NB4 (cell line): ENCODE measurements around the gene RFX4.

Experiments used
- CTCF ChIP-seq: IDR thresholded peaks from one replicate; pipeline ENCODE4 v1.5.1; 2012; ENCODE audit warnings: low read depth, low read length
- MAX ChIP-seq: IDR thresholded peaks from 2 replicates; pipeline ENCODE4 v1.6.1; 2011; ENCODE audit warnings: low read depth, low read length
- POLR2A ChIP-seq: IDR thresholded peaks from 2 replicates; pipeline ENCODE4 v1.6.1; 2011; ENCODE audit warnings: mild to moderate bottlenecking; ENCODE audit not compliant: insufficient read length; ENCODE audit errors: extremely low read depth

- TF ChIP-seq CTCF (no peak), POLR2A (no peak), MAX (no peak)
Measured at GRCh38 chr12:106633451-106633823, 50.6 kb downstream of the RFX4 start.
